MM.1S (cell line): ENCODE measurements around the gene RAB4B.

Source experiments
- DNase-seq: peaks from one replicate; pipeline ENCODE4 v3.0.0-alpha.2; 2015
- H2AFZ ChIP-seq: fragments of 300-600 bp; sonication (generic); 2 replicates; pipeline ENCODE4 v1.6.0; 2016; ENCODE audit warnings: antibody characterized with exemption, low read length
- H3F3A ChIP-seq: fragments of 300-600 bp; sonication (generic); 2 replicates; pipeline ENCODE4 v1.6.1; 2016; ENCODE audit warnings: mild to moderate bottlenecking, antibody characterized with exemption, low read length, moderate library complexity, mixed read lengths; ENCODE audit not compliant: insufficient read depth
- H3K27ac ChIP-seq: fragments of 300-600 bp; sonication (generic); 2 replicates; pipeline ENCODE4 v1.5.1; 2016; ENCODE audit warnings: mild to moderate bottlenecking, low read length
- H3K27me3 ChIP-seq: fragments of 300-600 bp; sonication (generic); replicated peaks from 2 replicates; pipeline ENCODE4 v1.6.0; 2016; ENCODE audit warnings: low read length; ENCODE audit not compliant: insufficient read depth
- H3K36me3 ChIP-seq: fragments of 300-600 bp; sonication (generic); replicated peaks from 2 replicates; pipeline ENCODE4 v1.6.1; 2016; ENCODE audit warnings: mild to moderate bottlenecking, low read length, mixed read lengths; ENCODE audit not compliant: insufficient read depth
- H3K4me1 ChIP-seq: fragments of 300-600 bp; sonication (generic); 2 replicates; pipeline ENCODE4 v1.6.1; 2016; ENCODE audit warnings: low read length, mixed read lengths
- H3K4me2 ChIP-seq: fragments of 300-600 bp; sonication (generic); 2 replicates; pipeline ENCODE4 v1.6.0; 2016; ENCODE audit warnings: low read depth, low read length
- H3K4me3 ChIP-seq: fragments of 300-600 bp; sonication (generic); 2 replicates; pipeline ENCODE4 v1.5.1; 2016; ENCODE audit warnings: low read length, mixed read lengths
- H3K79me2 ChIP-seq: fragments of 300-600 bp; sonication (generic); 2 replicates; pipeline ENCODE4 v1.6.1; 2016; ENCODE audit warnings: mixed run types, low read length, mixed read lengths
- H3K9ac ChIP-seq: fragments of 300-600 bp; sonication (generic); 2 replicates; pipeline ENCODE4 v1.6.1; 2016; ENCODE audit warnings: low read length, mixed read lengths
- H3K9me2 ChIP-seq: fragments of 300-600 bp; sonication (generic); replicated peaks from 2 replicates; pipeline ENCODE4 v1.6.1; 2016; ENCODE audit warnings: mild to moderate bottlenecking, low read length, mixed read lengths; ENCODE audit not compliant: insufficient read depth
- H3K9me3 ChIP-seq: fragments of 300-600 bp; sonication (generic); replicated peaks from 2 replicates; pipeline ENCODE4 v1.6.1; 2016; ENCODE audit warnings: mild to moderate bottlenecking, low read length, mixed read lengths; ENCODE audit not compliant: insufficient read depth
- H4K20me1 ChIP-seq: fragments of 300-600 bp; sonication (generic); 2 replicates; pipeline ENCODE4 v1.6.1; 2016; ENCODE audit warnings: mild to moderate bottlenecking, low read length, moderate library complexity, mixed read lengths; ENCODE audit not compliant: insufficient read depth
- EZH2 ChIP-seq: fragments of 300-600 bp; sonication (generic); optimal IDR thresholded peaks from 2 replicates; pipeline ENCODE3; 2017; ENCODE audit warnings: low read depth, mild to moderate bottlenecking, antibody characterized with exemption, low read length, mixed read lengths
- EZH2phosphoT487 ChIP-seq: fragments of 300-600 bp; sonication (generic); IDR thresholded peaks from 2 replicates; pipeline ENCODE4 v1.6.1; 2018; ENCODE audit warnings: antibody characterized with exemption, low read length
- TF ChIP-seq, protein P1 (sequence below): fragments of 300-600 bp; sonication (generic); IDR thresholded peaks from 2 replicates; pipeline ENCODE4 v1.5.1; 2016; ENCODE audit warnings: antibody characterized with exemption, low read length, mixed read lengths

Gene RAB4B

DNA sequence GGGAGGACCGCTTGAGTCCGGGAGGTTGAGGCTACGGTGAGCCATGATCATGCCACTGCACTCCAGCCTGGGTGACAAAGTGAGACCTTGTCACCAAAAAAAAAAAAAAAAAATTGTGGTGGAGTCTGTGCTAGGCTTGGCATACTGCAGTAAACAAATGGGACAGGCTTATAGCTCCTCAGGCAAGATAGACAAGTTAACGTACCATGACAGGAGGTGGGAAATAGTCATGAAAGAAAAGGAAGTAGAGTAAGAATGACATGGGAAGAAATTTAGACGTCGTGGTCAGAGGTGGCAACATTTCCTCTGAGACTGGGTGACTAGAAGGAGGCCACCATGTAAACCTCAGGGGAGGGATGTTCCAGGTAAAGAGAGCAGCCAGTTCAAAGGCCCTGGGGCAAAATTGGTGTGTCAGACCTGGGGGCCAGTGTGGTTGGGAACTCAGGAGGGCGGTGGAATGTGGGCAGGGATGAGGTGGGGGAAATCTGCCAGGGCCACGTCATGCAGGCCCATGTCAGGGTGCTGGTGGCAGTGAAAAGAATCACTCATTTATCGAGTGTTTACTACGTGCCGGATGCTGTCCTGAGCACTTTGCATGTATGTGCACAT lies 21.4 kb upstream of the RAB4B start:
- Histone ChIP-seq H3K4me3 (no peak overlapping the region), H4K20me1 (peaks cover 32% of the 10 kb centered on the region), H3F3A (peaks cover 2% of the 10 kb centered on the region), H3K9me2 (no peaks in the 10 kb centered on the region), H3K4me1 (0 out of 2 replicates have a peak, but pooled peaks cover 5% of the 10 kb centered on the region), H3K27ac (no peak overlapping the region), H3K36me3 (peaks cover 10% of the 10 kb centered on the region), H3K9me3 (no peaks in the 10 kb centered on the region), H2AFZ (no peak overlapping the region), H3K79me2 (peaks cover 81% of the 10 kb centered on the region), H3K27me3 (no peaks in the 10 kb centered on the region), H3K9ac (no peak overlapping the region), H3K4me2 (no peak overlapping the region)
- TF ChIP-seq, protein P1, sequence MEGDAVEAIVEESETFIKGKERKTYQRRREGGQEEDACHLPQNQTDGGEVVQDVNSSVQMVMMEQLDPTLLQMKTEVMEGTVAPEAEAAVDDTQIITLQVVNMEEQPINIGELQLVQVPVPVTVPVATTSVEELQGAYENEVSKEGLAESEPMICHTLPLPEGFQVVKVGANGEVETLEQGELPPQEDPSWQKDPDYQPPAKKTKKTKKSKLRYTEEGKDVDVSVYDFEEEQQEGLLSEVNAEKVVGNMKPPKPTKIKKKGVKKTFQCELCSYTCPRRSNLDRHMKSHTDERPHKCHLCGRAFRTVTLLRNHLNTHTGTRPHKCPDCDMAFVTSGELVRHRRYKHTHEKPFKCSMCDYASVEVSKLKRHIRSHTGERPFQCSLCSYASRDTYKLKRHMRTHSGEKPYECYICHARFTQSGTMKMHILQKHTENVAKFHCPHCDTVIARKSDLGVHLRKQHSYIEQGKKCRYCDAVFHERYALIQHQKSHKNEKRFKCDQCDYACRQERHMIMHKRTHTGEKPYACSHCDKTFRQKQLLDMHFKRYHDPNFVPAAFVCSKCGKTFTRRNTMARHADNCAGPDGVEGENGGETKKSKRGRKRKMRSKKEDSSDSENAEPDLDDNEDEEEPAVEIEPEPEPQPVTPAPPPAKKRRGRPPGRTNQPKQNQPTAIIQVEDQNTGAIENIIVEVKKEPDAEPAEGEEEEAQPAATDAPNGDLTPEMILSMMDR = no peak
- TF ChIP-seq EZH2phosphoT487 (no peak), EZH2 (no peak)
- no peak for DNase-seq

DNA sequence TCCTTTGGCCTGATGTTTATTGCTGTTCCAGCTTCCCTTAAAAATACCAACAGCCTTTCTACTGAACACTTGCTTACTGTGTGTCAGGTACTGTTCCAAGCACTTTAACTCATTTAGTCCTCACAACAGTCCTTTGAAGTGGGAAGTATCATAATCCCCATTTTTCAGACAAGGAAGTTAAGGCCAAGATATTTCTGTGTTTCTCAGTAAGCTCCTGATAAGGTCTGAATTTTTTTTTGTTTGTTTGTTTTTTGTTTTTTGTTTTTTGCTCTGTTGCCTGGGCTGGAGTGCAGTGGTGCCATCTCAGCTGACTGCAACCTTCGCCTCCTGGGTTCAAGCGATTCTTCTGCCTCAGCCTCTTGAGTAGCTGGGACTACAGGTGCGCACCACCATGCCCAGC lies 19.6 kb upstream of the RAB4B start:
- H3K4me1 ChIP-seq = no peaks in the 10 kb centered on the region
- no peaks in the 10 kb centered on the region for H3K9me3 ChIP-seq
- DNase-seq = no peak
- H3K27ac ChIP-seq = no peak overlapping the region
- H4K20me1 ChIP-seq = peaks cover 34% of the 10 kb centered on the region
- H3K36me3 ChIP-seq = peaks cover 17% of the 10 kb centered on the region
- H3K9ac ChIP-seq = no peak overlapping the region
- no peak overlapping the region for H3K4me2 ChIP-seq
- TF ChIP-seq, protein P1 = no peak
- TF ChIP-seq EZH2phosphoT487 = no peak
- no peak for TF ChIP-seq EZH2
- no peak overlapping the region for H2AFZ ChIP-seq
- H3K9me2 ChIP-seq = no peaks in the 10 kb centered on the region
- H3K79me2 ChIP-seq = peaks cover 77% of the 10 kb centered on the region
- H3K4me3 ChIP-seq = no peak overlapping the region
- H3F3A ChIP-seq = no peaks in the 10 kb centered on the region
- H3K27me3 ChIP-seq = no peaks in the 10 kb centered on the region

DNA sequence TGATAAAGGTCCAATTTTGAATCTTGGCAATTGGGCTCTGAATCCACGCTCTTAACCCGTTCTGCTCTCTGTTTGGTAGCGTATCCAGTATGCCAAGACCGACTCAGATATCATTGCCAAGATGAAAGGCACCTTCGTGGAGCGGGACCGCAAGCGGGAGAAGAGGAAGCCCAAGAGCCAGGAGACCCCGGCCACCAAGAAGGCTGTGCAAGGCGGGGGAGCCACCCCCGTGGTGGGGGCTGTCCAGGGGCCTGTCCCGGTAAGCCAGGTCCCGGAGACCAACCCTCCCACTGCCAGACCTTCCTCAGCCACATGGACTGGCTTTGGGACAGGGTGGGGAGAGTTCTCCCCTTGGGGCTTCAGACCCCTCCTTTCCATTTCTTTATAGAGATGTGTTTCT lies 18.7 kb upstream of the RAB4B start:
- Histone ChIP-seq H3K36me3 (peaks cover 25% of the 10 kb centered on the region), H3K27me3 (no peaks in the 10 kb centered on the region), H4K20me1 (peaks cover 32% of the 10 kb centered on the region), H3K27ac (no peak overlapping the region), H3F3A (no peaks in the 10 kb centered on the region), H3K4me1 (no peaks in the 10 kb centered on the region), H3K79me2 (peaks cover 68% of the 10 kb centered on the region), H3K9ac (no peak overlapping the region), H3K4me2 (no peak overlapping the region), H3K9me3 (no peaks in the 10 kb centered on the region), H2AFZ (no peak overlapping the region), H3K4me3 (no peak overlapping the region), H3K9me2 (no peaks in the 10 kb centered on the region)
- DNase-seq = no peak
- TF ChIP-seq EZH2 (no peak), EZH2phosphoT487 (no peak)
- TF ChIP-seq, protein P1 = no peak
